HepG2 (cell line): ENCODE results near the gene VWA1. TPM values are rescaled to one million over a fixed set of nuclear protein-coding genes. Genes with fewer than 3 reads are reported as not detected.

ENCODE experiments used
- ATF6 ChIP-seq: sonication (generic); formaldehyde crosslinking; conservative IDR thresholded peaks from 2 replicates; pipeline ENCODE4 v1.4.0; 2020; ENCODE audit warnings: missing genetic modification reagents
- E2F1 ChIP-seq: sonication (generic); formaldehyde crosslinking; IDR thresholded peaks from 2 replicates; pipeline ENCODE4 v1.5.0; 2020; ENCODE audit warnings: missing genetic modification reagents
- EZH2 ChIP-seq: conservative IDR thresholded peaks from 2 replicates; pipeline ENCODE4 v1.6.1; 2012; ENCODE audit warnings: mild to moderate bottlenecking, low read depth, low read length, moderate library complexity
- NR2C2 ChIP-seq: sonication (generic); formaldehyde crosslinking; IDR thresholded peaks from 2 replicates; pipeline ENCODE4 v1.4.0; 2020; ENCODE audit warnings: missing genetic modification reagents, mild to moderate bottlenecking, moderate library complexity, borderline replicate concordance
- SRY ChIP-seq: sonication (generic); formaldehyde crosslinking; IDR thresholded peaks from 2 replicates; pipeline ENCODE4 v1.8.0; 2022; ENCODE audit warnings: mild to moderate bottlenecking, missing genetic modification reagents
- STAT5B ChIP-seq: sonication (generic); formaldehyde crosslinking; IDR thresholded peaks from 2 replicates; pipeline ENCODE4 v1.4.0; 2020; ENCODE audit warnings: missing genetic modification reagents
- ZBTB21 ChIP-seq: sonication (generic); formaldehyde crosslinking; IDR thresholded peaks from 2 replicates; pipeline ENCODE4 v1.4.0; 2020; ENCODE audit warnings: missing genetic modification reagents
- ZNF446 ChIP-seq: sonication (generic); formaldehyde crosslinking; IDR thresholded peaks from 2 replicates; pipeline ENCODE4 v1.5.0; 2020; ENCODE audit warnings: mild to moderate bottlenecking, missing genetic modification reagents
- ZNF670 ChIP-seq: sonication (generic); formaldehyde crosslinking; IDR thresholded peaks from 2 replicates; pipeline ENCODE4 v1.8.0; 2022; ENCODE audit warnings: mild to moderate bottlenecking, missing genetic modification reagents, borderline replicate concordance
- ZNF75D ChIP-seq: sonication (generic); formaldehyde crosslinking; IDR thresholded peaks from 2 replicates; pipeline ENCODE4 v1.8.1; 2023; ENCODE audit warnings: missing genetic modification reagents, mild to moderate bottlenecking, borderline replicate concordance
- ZNF841 ChIP-seq: sonication (generic); formaldehyde crosslinking; IDR thresholded peaks from 2 replicates; pipeline ENCODE4 v1.8.1; 2023; ENCODE audit warnings: missing genetic modification reagents, borderline replicate concordance
- polyA plus RNA-seq, 8 experiments: library from polyadenylated mRNA; depleted of rRNA in 3 of 8; stranded (reverse) in 7 of 8; unstranded in 1 of 8; fragments of >200 nt; fragmentation: Illumina TruSeq in 4 of 8; extraction: Trizol in 4 of 8; gene quantifications; 2 replicates each; pipeline versions ENCODE4 v1.2.1 to v1.2.3, GENCODE V29; 2011 to 2016; ENCODE audit warnings: low read depth in 4 of 8, missing spikeins in 1 of 8, mixed read lengths in 1 of 8; ENCODE audit not compliant: insufficient read depth in 1 of 8
- total RNA-seq, 5 experiments: library from RNA; depleted of rRNA; stranded (reverse); fragments of >200 nt; fragmentation: Illumina TruSeq; extraction: Trizol; gene quantifications; 2 replicates each; pipeline ENCODE4 v1.2.3, GENCODE V29; 2016; ENCODE audit warnings: low read depth in 1 of 5
- TF ChIP-seq, protein P1 (sequence below): sonication (generic); formaldehyde crosslinking; IDR thresholded peaks from 2 replicates; pipeline ENCODE4 v1.4.0; 2020; ENCODE audit warnings: low read depth, missing genetic modification reagents
- TF ChIP-seq, protein P2 (sequence below): sonication (generic); formaldehyde crosslinking; IDR thresholded peaks from 2 replicates; pipeline ENCODE4 v1.5.0; 2020; ENCODE audit warnings: mild to moderate bottlenecking, missing genetic modification reagents, borderline replicate concordance

The VWA1 gene
- total and polyA plus RNA-seq, 2 of the 13 experiments (the other 11 are each of a cell fraction or from before 2014, with no cell fraction given) = 40.9 to 57.5 TPM

DNA sequence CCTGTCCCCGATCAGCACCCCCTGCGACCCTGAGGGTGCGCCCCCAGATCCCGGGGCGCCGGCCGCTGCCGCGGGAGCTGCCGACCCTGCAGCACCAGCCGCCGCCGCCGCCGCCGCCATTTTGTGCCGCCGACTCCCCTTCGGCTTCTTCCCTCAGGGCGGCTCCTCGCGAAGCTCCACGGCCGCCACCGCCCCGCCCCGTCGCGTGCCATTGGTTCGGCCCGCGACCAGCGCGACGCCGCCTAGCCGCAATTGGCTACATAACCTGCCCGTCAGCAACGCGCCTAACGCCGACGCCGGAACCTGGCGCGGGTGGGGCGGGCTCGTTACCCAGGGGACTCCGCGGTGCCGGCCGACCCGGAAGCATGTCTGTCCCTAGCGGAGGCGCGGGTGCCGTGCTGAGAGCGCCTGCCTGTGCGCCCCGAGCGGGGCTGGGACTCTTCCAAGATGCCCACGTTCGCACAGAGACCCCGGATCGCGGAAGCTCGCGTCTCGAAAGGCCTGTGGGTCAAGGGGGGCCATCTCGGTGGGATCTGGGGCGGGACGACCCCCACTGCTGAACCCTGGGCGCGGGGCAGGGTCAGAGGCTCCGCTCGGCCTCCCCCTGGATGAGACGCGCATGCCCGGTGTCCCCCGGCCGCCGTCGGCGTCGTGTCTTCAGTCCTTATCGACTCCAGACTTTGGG is 36.2 kb upstream of the VWA1 start, which contains the start of gene CCNL2 (continued):
- peak; percentile 97 for TF ChIP-seq NR2C2 (CRISPR knock-in tag)
- TF ChIP-seq, protein P1, sequence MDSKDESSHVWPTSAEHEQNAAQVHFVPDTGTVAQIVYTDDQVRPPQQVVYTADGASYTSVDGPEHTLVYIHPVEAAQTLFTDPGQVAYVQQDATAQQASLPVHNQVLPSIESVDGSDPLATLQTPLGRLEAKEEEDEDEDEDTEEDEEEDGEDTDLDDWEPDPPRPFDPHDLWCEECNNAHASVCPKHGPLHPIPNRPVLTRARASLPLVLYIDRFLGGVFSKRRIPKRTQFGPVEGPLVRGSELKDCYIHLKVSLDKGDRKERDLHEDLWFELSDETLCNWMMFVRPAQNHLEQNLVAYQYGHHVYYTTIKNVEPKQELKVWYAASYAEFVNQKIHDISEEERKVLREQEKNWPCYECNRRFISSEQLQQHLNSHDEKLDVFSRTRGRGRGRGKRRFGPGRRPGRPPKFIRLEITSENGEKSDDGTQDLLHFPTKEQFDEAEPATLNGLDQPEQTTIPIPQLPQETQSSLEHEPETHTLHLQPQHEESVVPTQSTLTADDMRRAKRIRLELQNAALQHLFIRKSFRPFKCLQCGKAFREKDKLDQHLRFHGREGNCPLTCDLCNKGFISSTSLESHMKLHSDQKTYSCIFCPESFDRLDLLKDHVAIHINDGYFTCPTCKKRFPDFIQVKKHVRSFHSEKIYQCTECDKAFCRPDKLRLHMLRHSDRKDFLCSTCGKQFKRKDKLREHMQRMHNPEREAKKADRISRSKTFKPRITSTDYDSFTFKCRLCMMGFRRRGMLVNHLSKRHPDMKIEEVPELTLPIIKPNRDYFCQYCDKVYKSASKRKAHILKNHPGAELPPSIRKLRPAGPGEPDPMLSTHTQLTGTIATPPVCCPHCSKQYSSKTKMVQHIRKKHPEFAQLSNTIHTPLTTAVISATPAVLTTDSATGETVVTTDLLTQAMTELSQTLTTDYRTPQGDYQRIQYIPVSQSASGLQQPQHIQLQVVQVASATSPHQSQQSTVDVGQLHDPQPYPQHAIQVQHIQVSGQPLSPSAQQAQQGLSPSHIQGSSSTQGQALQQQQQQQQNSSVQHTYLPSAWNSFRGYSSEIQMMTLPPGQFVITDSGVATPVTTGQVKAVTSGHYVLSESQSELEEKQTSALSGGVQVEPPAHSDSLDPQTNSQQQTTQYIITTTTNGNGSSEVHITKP = 0 out of 2 replicates have a peak, but pooled peaks have one; percentile 23
- TF ChIP-seq EZH2 = no peak
- no peak for TF ChIP-seq ZNF841 (CRISPR knock-in tag)
- no peak for TF ChIP-seq ZBTB21 (CRISPR knock-in tag)
- TF ChIP-seq STAT5B (CRISPR knock-in tag) = no peak
- TF ChIP-seq ZNF446 (CRISPR knock-in tag) = 0 out of 2 replicates have a peak, but pooled peaks have one; percentile 36
- peak; percentile 48; the same call in 1 of the 2 replicates for TF ChIP-seq ZNF670 (CRISPR knock-in tag)
- TF ChIP-seq ATF6 = no peak
- TF ChIP-seq ZNF75D (CRISPR knock-in tag) = no peak
- peak; percentile 57; the same call in 1 of the 2 replicates for TF ChIP-seq E2F1 (CRISPR knock-in tag)
- TF ChIP-seq, protein P2, sequence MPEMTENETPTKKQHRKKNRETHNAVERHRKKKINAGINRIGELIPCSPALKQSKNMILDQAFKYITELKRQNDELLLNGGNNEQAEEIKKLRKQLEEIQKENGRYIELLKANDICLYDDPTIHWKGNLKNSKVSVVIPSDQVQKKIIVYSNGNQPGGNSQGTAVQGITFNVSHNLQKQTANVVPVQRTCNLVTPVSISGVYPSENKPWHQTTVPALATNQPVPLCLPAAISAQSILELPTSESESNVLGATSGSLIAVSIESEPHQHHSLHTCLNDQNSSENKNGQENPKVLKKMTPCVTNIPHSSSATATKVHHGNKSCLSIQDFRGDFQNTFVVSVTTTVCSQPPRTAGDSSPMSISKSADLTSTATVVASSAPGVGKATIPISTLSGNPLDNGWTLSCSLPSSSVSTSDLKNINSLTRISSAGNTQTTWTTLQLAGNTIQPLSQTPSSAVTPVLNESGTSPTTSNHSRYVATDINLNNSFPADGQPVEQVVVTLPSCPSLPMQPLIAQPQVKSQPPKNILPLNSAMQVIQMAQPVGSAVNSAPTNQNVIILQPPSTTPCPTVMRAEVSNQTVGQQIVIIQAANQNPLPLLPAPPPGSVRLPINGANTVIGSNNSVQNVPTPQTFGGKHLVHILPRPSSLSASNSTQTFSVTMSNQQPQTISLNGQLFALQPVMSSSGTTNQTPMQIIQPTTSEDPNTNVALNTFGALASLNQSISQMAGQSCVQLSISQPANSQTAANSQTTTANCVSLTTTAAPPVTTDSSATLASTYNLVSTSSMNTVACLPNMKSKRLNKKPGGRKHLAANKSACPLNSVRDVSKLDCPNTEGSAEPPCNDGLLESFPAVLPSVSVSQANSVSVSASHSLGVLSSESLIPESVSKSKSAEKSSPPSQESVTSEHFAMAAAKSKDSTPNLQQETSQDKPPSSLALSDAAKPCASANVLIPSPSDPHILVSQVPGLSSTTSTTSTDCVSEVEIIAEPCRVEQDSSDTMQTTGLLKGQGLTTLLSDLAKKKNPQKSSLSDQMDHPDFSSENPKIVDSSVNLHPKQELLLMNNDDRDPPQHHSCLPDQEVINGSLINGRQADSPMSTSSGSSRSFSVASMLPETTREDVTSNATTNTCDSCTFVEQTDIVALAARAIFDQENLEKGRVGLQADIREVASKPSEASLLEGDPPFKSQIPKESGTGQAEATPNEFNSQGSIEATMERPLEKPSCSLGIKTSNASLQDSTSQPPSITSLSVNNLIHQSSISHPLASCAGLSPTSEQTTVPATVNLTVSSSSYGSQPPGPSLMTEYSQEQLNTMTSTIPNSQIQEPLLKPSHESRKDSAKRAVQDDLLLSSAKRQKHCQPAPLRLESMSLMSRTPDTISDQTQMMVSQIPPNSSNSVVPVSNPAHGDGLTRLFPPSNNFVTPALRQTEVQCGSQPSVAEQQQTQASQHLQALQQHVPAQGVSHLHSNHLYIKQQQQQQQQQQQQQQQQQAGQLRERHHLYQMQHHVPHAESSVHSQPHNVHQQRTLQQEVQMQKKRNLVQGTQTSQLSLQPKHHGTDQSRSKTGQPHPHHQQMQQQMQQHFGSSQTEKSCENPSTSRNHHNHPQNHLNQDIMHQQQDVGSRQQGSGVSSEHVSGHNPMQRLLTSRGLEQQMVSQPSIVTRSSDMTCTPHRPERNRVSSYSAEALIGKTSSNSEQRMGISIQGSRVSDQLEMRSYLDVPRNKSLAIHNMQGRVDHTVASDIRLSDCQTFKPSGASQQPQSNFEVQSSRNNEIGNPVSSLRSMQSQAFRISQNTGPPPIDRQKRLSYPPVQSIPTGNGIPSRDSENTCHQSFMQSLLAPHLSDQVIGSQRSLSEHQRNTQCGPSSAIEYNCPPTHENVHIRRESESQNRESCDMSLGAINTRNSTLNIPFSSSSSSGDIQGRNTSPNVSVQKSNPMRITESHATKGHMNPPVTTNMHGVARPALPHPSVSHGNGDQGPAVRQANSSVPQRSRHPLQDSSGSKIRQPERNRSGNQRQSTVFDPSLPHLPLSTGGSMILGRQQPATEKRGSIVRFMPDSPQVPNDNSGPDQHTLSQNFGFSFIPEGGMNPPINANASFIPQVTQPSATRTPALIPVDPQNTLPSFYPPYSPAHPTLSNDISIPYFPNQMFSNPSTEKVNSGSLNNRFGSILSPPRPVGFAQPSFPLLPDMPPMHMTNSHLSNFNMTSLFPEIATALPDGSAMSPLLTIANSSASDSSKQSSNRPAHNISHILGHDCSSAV (CRISPR knock-in tag) = no peak
- TF ChIP-seq SRY (CRISPR knock-in tag) = no peak
